HepG2 (cell line): ENCODE data around the gene LY6G5B. TPM values are rescaled to one million over a fixed set of nuclear protein-coding genes. Genes with fewer than 3 reads are reported as not detected.
A peak's percentile ranks its signal among the peaks of the same experiment; 100 is the strongest.

Source experiments
- CCAR2 ChIP-seq: fragments of 200-400 bp; formaldehyde crosslinking; optimal IDR thresholded peaks from 2 replicates; pipeline ENCODE3; 2018; ENCODE audit warnings: low read depth, mild to moderate bottlenecking, low read length, moderate library complexity
- FOXC1 ChIP-seq: sonication (generic); formaldehyde crosslinking; IDR thresholded peaks from 2 replicates; pipeline ENCODE4 v1.8.0; 2022; ENCODE audit warnings: mild to moderate bottlenecking, missing genetic modification reagents, borderline replicate concordance
- KLF6 ChIP-seq: IDR thresholded peaks from 2 replicates; pipeline ENCODE4 v1.8.0; 2016; ENCODE audit warnings: missing biosample characterization, missing genetic modification reagents
- MAFF ChIP-seq: IDR thresholded peaks from 2 replicates; pipeline ENCODE4 v1.6.1; 2011; ENCODE audit warnings: low read depth, low read length, improper control_type of control experiment
- MIER2 ChIP-seq: IDR thresholded peaks from 2 replicates; pipeline ENCODE4 v1.6.1; 2016; ENCODE audit warnings: missing biosample characterization, missing genetic modification reagents
- MZF1 ChIP-seq: sonication (generic); formaldehyde crosslinking; IDR thresholded peaks from 2 replicates; pipeline ENCODE4 v1.8.1; 2023; ENCODE audit warnings: mild to moderate bottlenecking, missing genetic modification reagents, borderline replicate concordance
- NFIB ChIP-seq: sonication (generic); formaldehyde crosslinking; IDR thresholded peaks from 2 replicates; pipeline ENCODE4 v1.9.0; 2021; ENCODE audit warnings: missing genetic modification reagents, mild to moderate bottlenecking, borderline replicate concordance
- NFKB2 ChIP-seq: sonication (generic); formaldehyde crosslinking; IDR thresholded peaks from 2 replicates; pipeline ENCODE4 v1.4.0; 2020; ENCODE audit warnings: missing genetic modification reagents, borderline replicate concordance
- NRL ChIP-seq: sonication (generic); formaldehyde crosslinking; IDR thresholded peaks from 2 replicates; pipeline ENCODE4 v1.5.0; 2020; ENCODE audit warnings: missing genetic modification reagents, mild to moderate bottlenecking, moderate library complexity, borderline replicate concordance
- U2AF2 ChIP-seq: fragments of 200-400 bp; formaldehyde crosslinking; IDR thresholded peaks from 2 replicates; pipeline ENCODE4 v1.6.1; 2017; ENCODE audit warnings: low read depth, mild to moderate bottlenecking, low read length
- ZFX ChIP-seq: sonication (generic); formaldehyde crosslinking; IDR thresholded peaks from 2 replicates; pipeline ENCODE4 v1.4.0; 2020; ENCODE audit warnings: mild to moderate bottlenecking, low read depth, missing genetic modification reagents, moderate library complexity
- ZNF569 ChIP-seq: sonication (generic); formaldehyde crosslinking; IDR thresholded peaks from 2 replicates; pipeline ENCODE4 v1.5.0; 2020; ENCODE audit warnings: mild to moderate bottlenecking, missing genetic modification reagents, moderate library complexity, borderline replicate concordance
- ZNF672 ChIP-seq: sonication (generic); formaldehyde crosslinking; IDR thresholded peaks from 2 replicates; pipeline ENCODE4 v1.8.1; 2022; ENCODE audit warnings: missing genetic modification reagents
- ZNF709 ChIP-seq: sonication (generic); formaldehyde crosslinking; IDR thresholded peaks from 2 replicates; pipeline ENCODE4 v1.5.0; 2020; ENCODE audit warnings: mild to moderate bottlenecking, missing genetic modification reagents
- ZNF724P ChIP-seq: sonication (generic); formaldehyde crosslinking; IDR thresholded peaks from 2 replicates; pipeline ENCODE4 v1.8.0; 2022; ENCODE audit warnings: missing genetic modification reagents, borderline replicate concordance
- polyA plus RNA-seq, 8 experiments: library from polyadenylated mRNA; depleted of rRNA in 3 of 8; stranded (reverse) in 7 of 8; unstranded in 1 of 8; fragments of >200 nt; fragmentation: Illumina TruSeq in 4 of 8; extraction: Trizol in 4 of 8; gene quantifications; 2 replicates each; pipeline versions ENCODE4 v1.2.1 to v1.2.3, GENCODE V29; 2011 to 2016; ENCODE audit warnings: low read depth in 4 of 8, missing spikeins in 1 of 8, mixed read lengths in 1 of 8; ENCODE audit not compliant: insufficient read depth in 1 of 8
- total RNA-seq, 5 experiments: library from RNA; depleted of rRNA; stranded (reverse); fragments of >200 nt; fragmentation: Illumina TruSeq; extraction: Trizol; gene quantifications; 2 replicates each; pipeline ENCODE4 v1.2.3, GENCODE V29; 2016; ENCODE audit warnings: low read depth in 1 of 5
- TF ChIP-seq, protein P1 (sequence below): sonication (generic); formaldehyde crosslinking; IDR thresholded peaks from 2 replicates; pipeline ENCODE4 v1.8.0; 2022; ENCODE audit warnings: mild to moderate bottlenecking, missing genetic modification reagents
- TF ChIP-seq, protein P2 (sequence below): sonication (generic); formaldehyde crosslinking; IDR thresholded peaks from 2 replicates; pipeline ENCODE4 v1.4.0; 2020; ENCODE audit warnings: missing genetic modification reagents
- TF ChIP-seq, protein P3 (sequence below): sonication (generic); formaldehyde crosslinking; IDR thresholded peaks from 2 replicates; pipeline ENCODE4 v1.4.0; 2020; ENCODE audit warnings: missing genetic modification reagents

LY6G5B gene
- total and polyA plus RNA-seq, 2 of the 13 experiments (the other 11 are each of a cell fraction or from before 2014, with no cell fraction given), result 7.8 to 15.7 TPM

DNA sequence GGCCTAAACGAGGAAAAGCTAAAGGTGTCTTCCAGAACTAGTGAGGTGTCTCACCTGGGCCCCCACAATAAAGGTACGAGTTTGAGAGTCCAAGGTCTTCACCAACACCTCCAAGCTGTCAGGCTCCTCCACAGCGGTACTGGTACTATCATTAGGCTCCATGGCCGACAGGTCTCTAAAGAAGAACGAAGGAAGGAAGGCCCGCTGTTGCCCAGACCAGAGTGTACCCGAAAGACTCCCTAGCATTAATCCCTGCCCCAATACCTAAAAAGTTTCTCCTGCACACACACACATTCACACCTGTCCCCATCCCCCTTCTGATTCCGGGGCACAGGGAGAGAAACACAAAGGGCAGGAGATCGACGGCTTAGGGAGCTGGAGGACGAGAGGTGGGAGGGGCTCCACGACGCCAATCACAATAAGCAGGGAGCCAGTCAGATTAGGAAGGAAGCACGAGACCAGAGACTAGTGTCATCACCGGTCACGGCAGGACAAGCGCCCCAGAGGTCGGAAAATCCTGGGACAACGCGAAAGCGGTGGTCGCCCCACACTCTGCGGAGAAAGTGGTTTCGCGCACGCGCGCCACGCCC is 18.1 kb upstream of the LY6G5B start (continued):
- TF ChIP-seq MAFF, result no peak
- no peak for TF ChIP-seq CCAR2
- 0 out of 2 replicates have a peak, but pooled peaks have one; percentile 36 for TF ChIP-seq NFKB2
- TF ChIP-seq ZNF569 (CRISPR knock-in tag), result no peak
- TF ChIP-seq NFIB (CRISPR knock-in tag), result no peak
- TF ChIP-seq ZNF724P (CRISPR knock-in tag), result no peak
- 0 out of 2 replicates have a peak, but pooled peaks have one; percentile 22 for TF ChIP-seq ZNF709 (CRISPR knock-in tag)
- no peak for TF ChIP-seq NRL (CRISPR knock-in tag)
- TF ChIP-seq MIER2, result no peak
- TF ChIP-seq ZFX, result no peak
- TF ChIP-seq ZNF672 (CRISPR knock-in tag), result no peak
- TF ChIP-seq U2AF2, result no peak
- TF ChIP-seq FOXC1, result peak; percentile 79; the same call in 1 of the 2 replicates
- TF ChIP-seq, protein P1, sequence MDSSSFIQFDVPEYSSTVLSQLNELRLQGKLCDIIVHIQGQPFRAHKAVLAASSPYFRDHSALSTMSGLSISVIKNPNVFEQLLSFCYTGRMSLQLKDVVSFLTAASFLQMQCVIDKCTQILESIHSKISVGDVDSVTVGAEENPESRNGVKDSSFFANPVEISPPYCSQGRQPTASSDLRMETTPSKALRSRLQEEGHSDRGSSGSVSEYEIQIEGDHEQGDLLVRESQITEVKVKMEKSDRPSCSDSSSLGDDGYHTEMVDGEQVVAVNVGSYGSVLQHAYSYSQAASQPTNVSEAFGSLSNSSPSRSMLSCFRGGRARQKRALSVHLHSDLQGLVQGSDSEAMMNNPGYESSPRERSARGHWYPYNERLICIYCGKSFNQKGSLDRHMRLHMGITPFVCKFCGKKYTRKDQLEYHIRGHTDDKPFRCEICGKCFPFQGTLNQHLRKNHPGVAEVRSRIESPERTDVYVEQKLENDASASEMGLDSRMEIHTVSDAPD, result no peak
- TF ChIP-seq, protein P2, sequence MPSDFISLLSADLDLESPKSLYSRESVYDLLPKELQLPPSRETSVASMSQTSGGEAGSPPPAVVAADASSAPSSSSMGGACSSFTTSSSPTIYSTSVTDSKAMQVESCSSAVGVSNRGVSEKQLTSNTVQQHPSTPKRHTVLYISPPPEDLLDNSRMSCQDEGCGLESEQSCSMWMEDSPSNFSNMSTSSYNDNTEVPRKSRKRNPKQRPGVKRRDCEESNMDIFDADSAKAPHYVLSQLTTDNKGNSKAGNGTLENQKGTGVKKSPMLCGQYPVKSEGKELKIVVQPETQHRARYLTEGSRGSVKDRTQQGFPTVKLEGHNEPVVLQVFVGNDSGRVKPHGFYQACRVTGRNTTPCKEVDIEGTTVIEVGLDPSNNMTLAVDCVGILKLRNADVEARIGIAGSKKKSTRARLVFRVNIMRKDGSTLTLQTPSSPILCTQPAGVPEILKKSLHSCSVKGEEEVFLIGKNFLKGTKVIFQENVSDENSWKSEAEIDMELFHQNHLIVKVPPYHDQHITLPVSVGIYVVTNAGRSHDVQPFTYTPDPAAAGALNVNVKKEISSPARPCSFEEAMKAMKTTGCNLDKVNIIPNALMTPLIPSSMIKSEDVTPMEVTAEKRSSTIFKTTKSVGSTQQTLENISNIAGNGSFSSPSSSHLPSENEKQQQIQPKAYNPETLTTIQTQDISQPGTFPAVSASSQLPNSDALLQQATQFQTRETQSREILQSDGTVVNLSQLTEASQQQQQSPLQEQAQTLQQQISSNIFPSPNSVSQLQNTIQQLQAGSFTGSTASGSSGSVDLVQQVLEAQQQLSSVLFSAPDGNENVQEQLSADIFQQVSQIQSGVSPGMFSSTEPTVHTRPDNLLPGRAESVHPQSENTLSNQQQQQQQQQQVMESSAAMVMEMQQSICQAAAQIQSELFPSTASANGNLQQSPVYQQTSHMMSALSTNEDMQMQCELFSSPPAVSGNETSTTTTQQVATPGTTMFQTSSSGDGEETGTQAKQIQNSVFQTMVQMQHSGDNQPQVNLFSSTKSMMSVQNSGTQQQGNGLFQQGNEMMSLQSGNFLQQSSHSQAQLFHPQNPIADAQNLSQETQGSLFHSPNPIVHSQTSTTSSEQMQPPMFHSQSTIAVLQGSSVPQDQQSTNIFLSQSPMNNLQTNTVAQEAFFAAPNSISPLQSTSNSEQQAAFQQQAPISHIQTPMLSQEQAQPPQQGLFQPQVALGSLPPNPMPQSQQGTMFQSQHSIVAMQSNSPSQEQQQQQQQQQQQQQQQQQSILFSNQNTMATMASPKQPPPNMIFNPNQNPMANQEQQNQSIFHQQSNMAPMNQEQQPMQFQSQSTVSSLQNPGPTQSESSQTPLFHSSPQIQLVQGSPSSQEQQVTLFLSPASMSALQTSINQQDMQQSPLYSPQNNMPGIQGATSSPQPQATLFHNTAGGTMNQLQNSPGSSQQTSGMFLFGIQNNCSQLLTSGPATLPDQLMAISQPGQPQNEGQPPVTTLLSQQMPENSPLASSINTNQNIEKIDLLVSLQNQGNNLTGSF, result no peak
- TF ChIP-seq, protein P3, sequence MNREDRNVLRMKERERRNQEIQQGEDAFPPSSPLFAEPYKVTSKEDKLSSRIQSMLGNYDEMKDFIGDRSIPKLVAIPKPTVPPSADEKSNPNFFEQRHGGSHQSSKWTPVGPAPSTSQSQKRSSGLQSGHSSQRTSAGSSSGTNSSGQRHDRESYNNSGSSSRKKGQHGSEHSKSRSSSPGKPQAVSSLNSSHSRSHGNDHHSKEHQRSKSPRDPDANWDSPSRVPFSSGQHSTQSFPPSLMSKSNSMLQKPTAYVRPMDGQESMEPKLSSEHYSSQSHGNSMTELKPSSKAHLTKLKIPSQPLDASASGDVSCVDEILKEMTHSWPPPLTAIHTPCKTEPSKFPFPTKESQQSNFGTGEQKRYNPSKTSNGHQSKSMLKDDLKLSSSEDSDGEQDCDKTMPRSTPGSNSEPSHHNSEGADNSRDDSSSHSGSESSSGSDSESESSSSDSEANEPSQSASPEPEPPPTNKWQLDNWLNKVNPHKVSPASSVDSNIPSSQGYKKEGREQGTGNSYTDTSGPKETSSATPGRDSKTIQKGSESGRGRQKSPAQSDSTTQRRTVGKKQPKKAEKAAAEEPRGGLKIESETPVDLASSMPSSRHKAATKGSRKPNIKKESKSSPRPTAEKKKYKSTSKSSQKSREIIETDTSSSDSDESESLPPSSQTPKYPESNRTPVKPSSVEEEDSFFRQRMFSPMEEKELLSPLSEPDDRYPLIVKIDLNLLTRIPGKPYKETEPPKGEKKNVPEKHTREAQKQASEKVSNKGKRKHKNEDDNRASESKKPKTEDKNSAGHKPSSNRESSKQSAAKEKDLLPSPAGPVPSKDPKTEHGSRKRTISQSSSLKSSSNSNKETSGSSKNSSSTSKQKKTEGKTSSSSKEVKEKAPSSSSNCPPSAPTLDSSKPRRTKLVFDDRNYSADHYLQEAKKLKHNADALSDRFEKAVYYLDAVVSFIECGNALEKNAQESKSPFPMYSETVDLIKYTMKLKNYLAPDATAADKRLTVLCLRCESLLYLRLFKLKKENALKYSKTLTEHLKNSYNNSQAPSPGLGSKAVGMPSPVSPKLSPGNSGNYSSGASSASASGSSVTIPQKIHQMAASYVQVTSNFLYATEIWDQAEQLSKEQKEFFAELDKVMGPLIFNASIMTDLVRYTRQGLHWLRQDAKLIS (CRISPR knock-in tag), result no peak
- no peak for TF ChIP-seq KLF6 (CRISPR knock-in tag)
- TF ChIP-seq MZF1 (CRISPR knock-in tag), result no peak
